Suprapubic skin (tissue), 4 donors: ENCODE data around the gene AIRE. TPM values are rescaled to one million over a fixed set of nuclear protein-coding genes. Genes with fewer than 3 reads are reported as not detected.

Source experiments
- DNase-seq, 2 donors: peaks; one replicate each; pipeline ENCODE4 v3.0.0-alpha.2; 2019; ENCODE audit warnings: low spot score in 2 of 2
- H3K27ac ChIP-seq: fragments of 200-600 bp; sonication (generic); one replicate; pipeline ENCODE4 v1.5.1; 2019
- H3K27me3 ChIP-seq: fragments of 200-600 bp; sonication (generic); one replicate; pipeline ENCODE4 v1.5.1; 2019
- H3K36me3 ChIP-seq: fragments of 200-600 bp; sonication (generic); one replicate; pipeline ENCODE4 v1.5.1; 2019
- H3K4me1 ChIP-seq: fragments of 200-600 bp; sonication (generic); one replicate; pipeline ENCODE4 v1.5.1; 2019
- H3K4me3 ChIP-seq: fragments of 200-600 bp; sonication (generic); one replicate; pipeline ENCODE4 v1.5.1; 2019; ENCODE audit warnings: mild to moderate bottlenecking
- H3K9me3 ChIP-seq: fragments of 200-600 bp; sonication (generic); one replicate; pipeline ENCODE4 v1.5.1; 2019
- EP300 ChIP-seq: sonication (generic); formaldehyde crosslinking; IDR thresholded peaks from one replicate; pipeline ENCODE4 v1.6.1; 2017; ENCODE audit warnings: antibody characterized with exemption
- POLR2A ChIP-seq, 2 donors: fragments of 450-650 bp; IDR thresholded peaks; one replicate each; pipeline ENCODE4 v1.6.1; 2017; ENCODE audit warnings: antibody characterized with exemption in 2 of 2, mild to moderate bottlenecking in 2 of 2, moderate library complexity in 2 of 2
- POLR2AphosphoS5 ChIP-seq, 3 donors: sonication (generic); formaldehyde crosslinking; IDR thresholded peaks; one replicate each; pipeline ENCODE4 v1.6.1; 2017; ENCODE audit warnings: antibody characterized with exemption in 3 of 3
- WGBS: methylation state at CpG from one replicate; pipeline ENCODE4 v1.1.5; 2018; 5-methylcytosine and 5-hydroxymethylcytosine counted together
- total RNA-seq, 4 donors: library from RNA; depleted of rRNA; stranded (reverse); fragments of >200 nt; gene quantifications; one replicate each; pipeline ENCODE4 v1.1.0, GENCODE V29; 2016
- TF ChIP-seq, protein P1 (sequence below), 2 donors: fragments of 200-600 bp in 1 of 2; fragments of 450-650 bp in 1 of 2; sonication (generic) in 1 of 2; IDR thresholded peaks; one replicate each; pipeline ENCODE4 v1.5.1; 2016 to 2019; ENCODE audit warnings: antibody characterized with exemption in 2 of 2, mild to moderate bottlenecking in 1 of 2, moderate library complexity in 1 of 2

AIRE gene
- total RNA-seq, 4 donors from 2014 or later: not detected

GRCh38 chr21:44286086-44286715 lies 525 bp downstream of the AIRE start:
- Histone ChIP-seq H3K4me3 (peak overlapping the region; percentile 31), H3K27me3 (peaks cover 32% of the 10 kb centered on the region)
- WGBS: 41% methylated on average over 7 of the region's 21 CpGs

GRCh38 chr21:44286716-44287632 lies 1.3 kb downstream of the AIRE start:
- WGBS: 65% methylated on average over 16 of the region's 31 CpGs
- Histone ChIP-seq H3K27ac (no peak overlapping the region), H3K36me3 (no peaks in the 10 kb centered on the region), H3K9me3 (no peaks in the 10 kb centered on the region), H3K4me3 (no peak overlapping the region), H3K4me1 (peaks cover 8% of the 10 kb centered on the region), H3K27me3 (peaks cover 32% of the 10 kb centered on the region)
- TF ChIP-seq POLR2AphosphoS5 (IDR thresholded peaks at IDR 0.05) (no peak), POLR2A (IDR thresholded peaks at IDR 0.05) (no peak), EP300 (no peak)
- TF ChIP-seq, protein P1, sequence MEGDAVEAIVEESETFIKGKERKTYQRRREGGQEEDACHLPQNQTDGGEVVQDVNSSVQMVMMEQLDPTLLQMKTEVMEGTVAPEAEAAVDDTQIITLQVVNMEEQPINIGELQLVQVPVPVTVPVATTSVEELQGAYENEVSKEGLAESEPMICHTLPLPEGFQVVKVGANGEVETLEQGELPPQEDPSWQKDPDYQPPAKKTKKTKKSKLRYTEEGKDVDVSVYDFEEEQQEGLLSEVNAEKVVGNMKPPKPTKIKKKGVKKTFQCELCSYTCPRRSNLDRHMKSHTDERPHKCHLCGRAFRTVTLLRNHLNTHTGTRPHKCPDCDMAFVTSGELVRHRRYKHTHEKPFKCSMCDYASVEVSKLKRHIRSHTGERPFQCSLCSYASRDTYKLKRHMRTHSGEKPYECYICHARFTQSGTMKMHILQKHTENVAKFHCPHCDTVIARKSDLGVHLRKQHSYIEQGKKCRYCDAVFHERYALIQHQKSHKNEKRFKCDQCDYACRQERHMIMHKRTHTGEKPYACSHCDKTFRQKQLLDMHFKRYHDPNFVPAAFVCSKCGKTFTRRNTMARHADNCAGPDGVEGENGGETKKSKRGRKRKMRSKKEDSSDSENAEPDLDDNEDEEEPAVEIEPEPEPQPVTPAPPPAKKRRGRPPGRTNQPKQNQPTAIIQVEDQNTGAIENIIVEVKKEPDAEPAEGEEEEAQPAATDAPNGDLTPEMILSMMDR (IDR thresholded peaks at IDR 0.05): no peak
- no peak for DNase-seq

More at GRCh38 chr21:44286086-44286715, 525 bp downstream of the AIRE start:
- no peak overlapping the region for H3K27ac ChIP-seq
- no peaks in the 10 kb centered on the region for H3K9me3 ChIP-seq
- no peak for DNase-seq
- peaks cover 8% of the 10 kb centered on the region for H3K4me1 ChIP-seq
- no peak for TF ChIP-seq POLR2AphosphoS5 (IDR thresholded peaks at IDR 0.05)
- TF ChIP-seq EP300: no peak
- TF ChIP-seq POLR2A (IDR thresholded peaks at IDR 0.05): no peak
- TF ChIP-seq, protein P1 (IDR thresholded peaks at IDR 0.05): no peak
- no peaks in the 10 kb centered on the region for H3K36me3 ChIP-seq

GRCh38 chr21:44288251-44289110 lies 2.8 kb downstream of the AIRE start:
- Histone ChIP-seq H3K36me3 (no peaks in the 10 kb centered on the region), H3K27me3 (peaks cover 39% of the 10 kb centered on the region), H3K4me3 (no peak overlapping the region), H3K27ac (no peak overlapping the region), H3K4me1 (peaks cover 8% of the 10 kb centered on the region), H3K9me3 (no peaks in the 10 kb centered on the region)
- no peak for DNase-seq
- no peak for TF ChIP-seq POLR2AphosphoS5 (IDR thresholded peaks at IDR 0.05)
- TF ChIP-seq EP300: no peak
- TF ChIP-seq POLR2A (IDR thresholded peaks at IDR 0.05): no peak
- TF ChIP-seq, protein P1 (IDR thresholded peaks at IDR 0.05): no peak
- WGBS: 88% methylated on average over 5 of the region's 23 CpGs

DNA sequence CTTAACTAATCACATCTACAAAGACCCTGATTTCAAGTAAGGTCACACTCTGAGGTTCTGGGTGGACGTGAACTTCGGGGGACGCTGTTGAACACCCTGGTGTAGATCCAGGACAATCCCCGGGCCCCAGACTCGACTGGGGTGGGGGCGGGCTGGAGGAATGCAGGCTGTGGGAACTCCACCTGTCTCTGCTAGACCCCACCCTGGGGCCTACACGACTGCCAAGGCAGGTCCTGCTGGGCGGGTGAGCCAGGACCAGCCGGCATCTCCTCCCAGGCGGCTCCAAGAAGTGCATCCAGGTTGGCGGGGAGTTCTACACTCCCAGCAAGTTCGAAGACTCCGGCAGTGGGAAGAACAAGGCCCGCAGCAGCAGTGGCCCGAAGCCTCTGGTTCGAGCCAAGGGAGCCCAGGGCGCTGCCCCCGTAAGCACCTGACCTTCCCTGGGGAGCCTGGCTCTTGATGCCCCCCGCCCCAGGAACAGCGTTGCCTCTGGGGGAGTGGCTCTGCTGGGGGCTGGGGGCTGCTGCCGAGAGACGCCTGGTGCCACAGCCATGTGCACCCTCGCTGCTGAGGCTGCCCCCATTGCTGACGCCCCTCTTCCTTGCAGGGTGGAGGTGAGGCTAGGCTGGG lies 3.8 kb downstream of the AIRE start:
- Histone ChIP-seq H3K9me3 (no peaks in the 10 kb centered on the region), H3K27ac (no peak overlapping the region), H3K4me1 (peaks cover 12% of the 10 kb centered on the region), H3K4me3 (no peak overlapping the region), H3K27me3 (peaks cover 40% of the 10 kb centered on the region), H3K36me3 (no peaks in the 10 kb centered on the region)
- WGBS: 63% methylated on average over 17 of the region's 24 CpGs
- TF ChIP-seq POLR2A (IDR thresholded peaks at IDR 0.05) (no peak), POLR2AphosphoS5 (IDR thresholded peaks at IDR 0.05) (no peak), EP300 (no peak)
- TF ChIP-seq, protein P1 (IDR thresholded peaks at IDR 0.05): no peak
- no peak for DNase-seq
